Adrenal gland (tissue), 12 donors: Measurements from ENCODE around the gene ITGB3. TPM values are rescaled to one million over a fixed set of nuclear protein-coding genes. Genes with fewer than 3 reads are reported as not detected.

Source experiments
- DNase-seq, 7 donors: peaks; one replicate each; pipeline ENCODE4 v3.0.0-alpha.2; 2019 to 2020
- H3K27ac ChIP-seq, 5 donors: fragments of 200-600 bp; sonication (generic) in 4 of 5; 1 replicate in 3 of 5; 2 replicates in 2 of 5; pipeline versions ENCODE4 v1.5.1 to v1.8.0; 2016 to 2020; ENCODE audit warnings: mild to moderate bottlenecking in 1 of 5
- H3K27me3 ChIP-seq: fragments of 200-600 bp; 2 replicates; pipeline ENCODE4 v1.8.0; 2021
- H3K36me3 ChIP-seq, 2 donors: fragments of 200-600 bp; replicated peaks in 1 of 2; 1 replicate in 1 of 2; 2 replicates in 1 of 2; pipeline versions ENCODE4 v1.5.1 to v1.8.0; 2018 to 2022
- H3K4me1 ChIP-seq, 2 donors: fragments of 200-600 bp; replicated peaks in 1 of 2; 1 replicate in 1 of 2; 2 replicates in 1 of 2; pipeline versions ENCODE4 v1.5.1 to v1.8.0; 2018 to 2021
- H3K4me3 ChIP-seq, 4 donors: fragments of 200-600 bp; sonication (generic) in 3 of 4; one replicate each; pipeline ENCODE4 v1.5.1; 2016 to 2018
- H3K9me3 ChIP-seq, 3 donors: fragments of 200-600 bp; sonication (generic) in 1 of 3; replicated peaks in 1 of 3; 1 replicate in 2 of 3; 2 replicates in 1 of 3; pipeline versions ENCODE4 v1.5.1 to v1.8.0; 2016 to 2021
- CTCF ChIP-seq, 6 experiments: fragments of 450-650 bp in 4 of 6; fragments of 200-600 bp in 2 of 6; sonication (generic) in 1 of 6; IDR thresholded peaks; 1 replicate in 5 of 6; 2 replicates in 1 of 6; pipeline versions ENCODE4 v1.5.1 to v1.8.0; 2016 to 2021; ENCODE audit warnings: antibody characterized with exemption in 6 of 6, mild to moderate bottlenecking in 2 of 6, moderate library complexity in 1 of 6
- POLR2A ChIP-seq, 2 donors: fragments of 450-650 bp; IDR thresholded peaks; one replicate each; pipeline ENCODE4 v1.6.1; 2017; ENCODE audit warnings: antibody characterized with exemption in 2 of 2, mild to moderate bottlenecking in 2 of 2, moderate library complexity in 1 of 2
- WGBS, 4 donors: extraction: QIAGEN DNeasy Blood & Tissue Kit in 2 of 4; methylation state at CpG; one replicate each; pipeline versions ENCODE4 v1.1.5 to v1.1.7; 2013 to 2017; 5-methylcytosine and 5-hydroxymethylcytosine counted together
- intact Hi-C, 2 donors: fragments of 100-400 bp; cut with DNase I; formaldehyde crosslinking; loops; one replicate each; pipeline versions ENCODE4 v1.14.1 to v1.15.0; 2022 to 2023
- polyA plus RNA-seq, 3 donors: library from polyadenylated mRNA; stranded (reverse); fragments of 200-250 nt in 2 of 3; fragments of 350-450 nt in 1 of 3; fragmentation: Illumina TruSeq in 1 of 3; extraction: RNeasy Lipid Tissue Mini Kit (QIAGEN cat#74804) in 1 of 3; gene quantifications; one replicate each; pipeline ENCODE4 v1.2.3, GENCODE V29; 2013 to 2014
- total RNA-seq, 9 donors: library from RNA; depleted of rRNA in 4 of 9; stranded (reverse); fragments of >200 nt in 4 of 9; fragments of 120-200 nt in 1 of 9; fragmentation: NEBNext Ultra II Directional in 1 of 9; extraction: Animal tissue kit (Norgen Biotek cat#: 25700) in 1 of 9; gene quantifications; one replicate each; pipeline versions ENCODE4 v1.1.0 to v1.2.4, GENCODE V29; 2013 to 2023
- donor health status: healthy with polysubstance abuse.
- donor health status: Bipolar disorder and iron deficiency.
- donor health status: DM: yes; HTN: yes; CAD: no.
- donor health status: DM: no; HTN: no; CAD: no.
- donor health status: DM: no; HTN: no; CAD: no.
- donor health status: DM: yes; HTN: yes; CAD: no.

Gene ITGB3
- total and polyA plus RNA-seq, 12 donors: 0.12 to 3.7 (median 1.5) TPM

DNA sequence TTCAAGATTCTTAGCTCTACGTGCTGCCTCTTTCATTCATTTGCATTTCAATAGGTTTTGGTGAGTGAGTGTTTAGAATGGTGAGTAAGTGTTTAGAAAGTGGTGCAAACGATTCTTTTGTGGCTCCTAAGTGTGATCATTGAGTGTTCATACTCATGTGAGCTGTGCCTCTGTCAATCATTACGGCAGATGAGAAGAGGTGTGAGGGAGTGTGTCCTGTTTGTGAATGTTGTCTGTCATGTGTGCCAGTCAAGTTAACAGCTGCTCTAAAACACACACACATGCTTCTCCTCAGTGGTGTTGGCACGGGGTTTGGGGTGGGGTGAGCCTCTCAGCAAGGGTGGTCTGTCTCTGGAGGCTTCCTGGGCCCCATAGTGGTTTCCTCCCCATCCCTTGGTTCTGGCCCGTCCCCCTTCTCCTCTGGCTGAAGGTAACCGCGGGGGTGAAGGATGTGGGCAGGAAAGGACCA lies 33.1 kb upstream of the ITGB3 start:
- 72 to 84% (median 78%) methylated on average over 7 of the region's 7 CpGs for WGBS, 4 donors
- H3K4me1 ChIP-seq: peaks cover 6 to 12% of the 10 kb centered on the region in 2 donors
- no peak overlapping the region for H3K27ac ChIP-seq
- DNase-seq: no peak
- no peak for TF ChIP-seq POLR2A (IDR thresholded peaks at IDR 0.05)
- no peak for TF ChIP-seq CTCF (IDR thresholded peaks at IDR 0.05)
- no peaks in the 10 kb centered on the region for H3K27me3 ChIP-seq
- no peak overlapping the region for H3K4me3 ChIP-seq
- no peaks in the 10 kb centered on the region for H3K9me3 ChIP-seq
- intact Hi-C loops: no loop called here
- H3K36me3 ChIP-seq: no peaks in the 10 kb centered on the region

- WGBS, 4 donors: 78 to 90% (median 87%) methylated on average over 6 of the region's 6 CpGs
- Histone ChIP-seq H3K36me3 (no peaks in the 10 kb centered on the region), H3K27ac (no peak overlapping the region), H3K4me3 (no peak overlapping the region), H3K27me3 (no peaks in the 10 kb centered on the region), H3K4me1 (peaks cover 6 to 18% of the 10 kb centered on the region in 2 donors), H3K9me3 (no peaks in the 10 kb centered on the region)
- DNase-seq: no peak
- no peak for TF ChIP-seq POLR2A (IDR thresholded peaks at IDR 0.05)
- TF ChIP-seq CTCF (IDR thresholded peaks at IDR 0.05): no peak
- intact Hi-C loops: no loop called here
Measured at GRCh38 chr17:47221154-47221553, 32.5 kb upstream of the ITGB3 start.

DNA sequence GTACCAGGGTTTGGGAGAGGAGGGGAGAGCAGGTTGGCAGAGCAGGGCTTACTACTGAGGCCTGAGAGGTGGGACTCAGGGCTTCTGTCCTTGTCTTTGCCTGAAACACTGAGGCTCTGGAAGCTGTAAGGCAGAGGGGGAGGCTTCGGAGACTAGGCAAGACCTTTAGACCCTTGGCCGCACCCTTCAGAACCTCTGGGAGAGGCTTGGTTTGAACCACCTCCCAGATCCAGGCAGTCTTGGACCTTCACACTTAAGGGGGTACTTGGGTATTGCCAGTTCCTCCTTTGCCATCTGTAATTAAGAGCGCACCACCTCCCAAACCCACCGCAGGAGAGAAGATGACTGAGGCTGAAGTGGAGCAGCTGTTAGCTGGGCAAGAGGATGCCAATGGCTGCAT lies 31.6 kb upstream of the ITGB3 start:
- Histone ChIP-seq H3K36me3 (no peaks in the 10 kb centered on the region), H3K4me1 (peaks cover 6 to 22% of the 10 kb centered on the region in 2 donors), H3K27me3 (no peaks in the 10 kb centered on the region), H3K4me3 (no peak overlapping the region), H3K27ac (no peak overlapping the region), H3K9me3 (no peaks in the 10 kb centered on the region)
- no peak for DNase-seq
- TF ChIP-seq CTCF (IDR thresholded peaks at IDR 0.05): no peak
- no peak for TF ChIP-seq POLR2A (IDR thresholded peaks at IDR 0.05)
- WGBS, 4 donors: 95 to 100% (median 98%) methylated on average over 2 to 4 of the region's 4 CpGs
- intact Hi-C loops: no loop called here

DNA sequence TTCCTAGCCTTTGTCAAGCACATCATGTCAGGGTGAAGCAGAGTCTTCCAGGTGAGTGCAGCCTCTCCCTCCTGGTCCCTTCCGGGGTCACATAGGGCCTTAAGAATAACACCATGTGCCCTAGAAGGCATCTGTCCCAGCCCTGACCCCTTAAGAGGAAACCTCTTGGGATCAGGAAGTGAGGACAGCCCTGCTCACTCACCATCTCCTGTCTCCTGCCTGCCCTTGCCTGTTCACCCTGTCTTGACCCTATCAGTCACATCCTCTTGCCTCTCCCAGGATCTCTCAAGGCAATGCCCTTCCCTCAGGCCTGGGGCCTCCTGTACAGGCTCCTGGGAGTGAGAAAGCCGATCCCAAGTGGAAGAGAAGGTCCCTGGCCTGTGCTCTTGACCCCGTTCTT lies 30.6 kb upstream of the ITGB3 start:
- 67 to 91% (median 82%) methylated on average over 3 of the region's 3 CpGs for WGBS, 4 donors
- Histone ChIP-seq H3K4me1 (peaks cover 6 to 22% of the 10 kb centered on the region in 2 donors), H3K4me3 (no peak overlapping the region), H3K36me3 (no peaks in the 10 kb centered on the region), H3K9me3 (no peaks in the 10 kb centered on the region), H3K27me3 (no peaks in the 10 kb centered on the region), H3K27ac (no peak overlapping the region)
- TF ChIP-seq CTCF (IDR thresholded peaks at IDR 0.05): no peak
- TF ChIP-seq POLR2A (IDR thresholded peaks at IDR 0.05): no peak
- intact Hi-C loops: no loop called here
- DNase-seq: no peak
